Measurements from ENCODE around the gene TACC2.
A peak's percentile ranks its signal among the peaks of the same experiment; 100 is the strongest.
"Not testable (repeated sequence)": the region's sequence is repeated elsewhere in the genome, so short reads cannot be mapped to it uniquely, and the experiment has no call there.

The TACC2 gene, protein sequence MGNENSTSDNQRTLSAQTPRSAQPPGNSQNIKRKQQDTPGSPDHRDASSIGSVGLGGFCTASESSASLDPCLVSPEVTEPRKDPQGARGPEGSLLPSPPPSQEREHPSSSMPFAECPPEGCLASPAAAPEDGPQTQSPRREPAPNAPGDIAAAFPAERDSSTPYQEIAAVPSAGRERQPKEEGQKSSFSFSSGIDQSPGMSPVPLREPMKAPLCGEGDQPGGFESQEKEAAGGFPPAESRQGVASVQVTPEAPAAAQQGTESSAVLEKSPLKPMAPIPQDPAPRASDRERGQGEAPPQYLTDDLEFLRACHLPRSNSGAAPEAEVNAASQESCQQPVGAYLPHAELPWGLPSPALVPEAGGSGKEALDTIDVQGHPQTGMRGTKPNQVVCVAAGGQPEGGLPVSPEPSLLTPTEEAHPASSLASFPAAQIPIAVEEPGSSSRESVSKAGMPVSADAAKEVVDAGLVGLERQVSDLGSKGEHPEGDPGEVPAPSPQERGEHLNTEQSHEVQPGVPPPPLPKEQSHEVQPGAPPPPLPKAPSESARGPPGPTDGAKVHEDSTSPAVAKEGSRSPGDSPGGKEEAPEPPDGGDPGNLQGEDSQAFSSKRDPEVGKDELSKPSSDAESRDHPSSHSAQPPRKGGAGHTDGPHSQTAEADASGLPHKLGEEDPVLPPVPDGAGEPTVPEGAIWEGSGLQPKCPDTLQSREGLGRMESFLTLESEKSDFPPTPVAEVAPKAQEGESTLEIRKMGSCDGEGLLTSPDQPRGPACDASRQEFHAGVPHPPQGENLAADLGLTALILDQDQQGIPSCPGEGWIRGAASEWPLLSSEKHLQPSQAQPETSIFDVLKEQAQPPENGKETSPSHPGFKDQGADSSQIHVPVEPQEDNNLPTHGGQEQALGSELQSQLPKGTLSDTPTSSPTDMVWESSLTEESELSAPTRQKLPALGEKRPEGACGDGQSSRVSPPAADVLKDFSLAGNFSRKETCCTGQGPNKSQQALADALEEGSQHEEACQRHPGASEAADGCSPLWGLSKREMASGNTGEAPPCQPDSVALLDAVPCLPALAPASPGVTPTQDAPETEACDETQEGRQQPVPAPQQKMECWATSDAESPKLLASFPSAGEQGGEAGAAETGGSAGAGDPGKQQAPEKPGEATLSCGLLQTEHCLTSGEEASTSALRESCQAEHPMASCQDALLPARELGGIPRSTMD (N-terminal part only)

DNA sequence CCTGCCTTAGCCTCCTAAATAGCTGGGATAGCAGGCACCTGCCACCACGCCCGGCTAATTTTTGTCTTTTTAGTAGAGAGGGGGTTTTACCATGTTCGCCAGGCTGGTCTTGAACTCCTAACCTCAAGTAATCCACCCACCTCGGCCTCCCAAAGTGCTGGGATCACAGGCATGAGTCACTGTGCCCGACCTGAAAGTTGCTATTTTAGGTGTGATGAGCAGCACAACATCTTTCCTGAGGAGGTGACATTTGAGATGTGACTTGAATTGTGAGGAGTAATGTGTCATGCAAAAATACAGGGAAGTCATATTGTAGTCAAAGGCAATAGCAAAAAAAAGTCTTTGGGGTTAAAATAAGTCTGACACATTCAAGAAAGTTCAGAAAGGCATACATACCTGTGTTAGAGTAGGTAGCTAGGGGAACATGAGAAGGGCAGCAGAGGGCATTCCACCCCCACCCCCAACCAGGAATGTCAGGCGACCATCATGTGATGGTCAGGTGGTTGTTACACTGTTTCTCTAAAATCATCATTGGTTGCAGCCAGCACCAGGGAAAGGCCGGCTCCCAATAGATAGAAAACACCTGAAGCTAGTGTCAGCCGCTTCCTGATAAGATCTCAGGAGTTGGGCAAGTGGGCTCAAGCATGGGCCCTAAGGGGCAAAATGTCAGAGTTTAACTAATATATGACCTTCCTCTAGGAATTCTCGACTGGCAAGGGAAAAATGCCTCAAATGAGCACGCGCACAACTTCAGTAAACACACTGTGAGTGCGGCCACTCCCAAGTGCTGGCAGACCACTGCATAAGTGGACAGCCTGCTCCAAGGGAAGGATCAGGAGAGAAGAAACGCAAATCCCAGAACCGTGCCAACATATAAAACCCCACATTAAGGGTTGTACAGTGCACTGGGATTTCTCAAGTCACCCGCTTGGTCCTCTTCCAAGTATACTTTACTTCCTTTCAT is at the start of gene TACC2:
TACC2 (plus strand) TSS at position 803 of the 964 bp plus-strand sequence. CDS start 32,819 bp downstream, outside the sequence.
- no peak for DNase-seq (ENCODE audit: low read depth in 2 of 2)

DNA sequence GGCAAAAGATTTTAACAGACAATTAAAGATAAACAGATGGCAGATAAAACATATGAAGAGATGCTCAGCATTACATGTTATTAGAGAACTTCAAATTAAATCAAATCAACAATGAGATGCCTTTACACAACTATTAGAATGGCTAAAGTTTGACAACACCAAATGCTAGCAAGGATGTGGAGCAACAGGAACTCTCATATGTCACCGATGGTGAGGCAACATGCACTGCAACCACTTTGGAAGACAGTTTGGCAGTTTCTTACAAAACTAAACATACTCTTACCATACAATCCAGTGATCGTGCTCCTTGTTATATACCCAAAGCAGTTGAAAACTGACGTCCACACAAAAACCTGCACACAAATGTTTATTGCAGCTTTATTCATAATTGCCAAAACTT is 47.4 kb upstream of the TACC2 start:
- DNase-seq (ENCODE audit: low read depth in 2 of 2): no peak

GRCh38 chr10:121942749-121943416 is 46.1 kb upstream of the TACC2 start:
- no peak for DNase-seq (ENCODE audit: low read depth in 2 of 2)

GRCh38 chr10:121947343-121948330 is 41.3 kb upstream of the TACC2 start:
- DNase-seq (ENCODE audit: low read depth in 2 of 2): no peak

DNA sequence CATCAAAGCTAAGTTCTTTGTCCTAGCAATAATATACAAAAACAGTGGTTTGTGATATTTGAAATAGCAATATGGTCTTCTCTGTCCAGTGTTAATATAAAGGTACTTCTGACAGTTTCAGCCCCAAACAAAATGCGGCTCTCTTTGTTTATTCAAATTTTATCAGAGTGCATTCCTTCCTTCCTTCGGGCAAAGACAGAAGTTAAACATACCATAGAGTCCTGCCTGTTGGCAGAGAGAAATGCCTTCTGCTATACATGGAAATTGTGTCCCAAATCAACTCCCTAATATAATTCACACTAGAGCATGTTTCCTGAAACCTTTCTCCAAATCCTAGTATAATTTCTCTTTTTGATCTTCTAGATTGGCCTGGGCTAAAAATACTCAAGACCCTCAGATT is 39.9 kb upstream of the TACC2 start:
- DNase-seq (ENCODE audit: low read depth in 2 of 2): no peak

- no peak for DNase-seq (ENCODE audit: low read depth in 2 of 2)
These were observed 39.5 kb upstream of the TACC2 start for GRCh38 chr10:121949451-121949850.

DNA sequence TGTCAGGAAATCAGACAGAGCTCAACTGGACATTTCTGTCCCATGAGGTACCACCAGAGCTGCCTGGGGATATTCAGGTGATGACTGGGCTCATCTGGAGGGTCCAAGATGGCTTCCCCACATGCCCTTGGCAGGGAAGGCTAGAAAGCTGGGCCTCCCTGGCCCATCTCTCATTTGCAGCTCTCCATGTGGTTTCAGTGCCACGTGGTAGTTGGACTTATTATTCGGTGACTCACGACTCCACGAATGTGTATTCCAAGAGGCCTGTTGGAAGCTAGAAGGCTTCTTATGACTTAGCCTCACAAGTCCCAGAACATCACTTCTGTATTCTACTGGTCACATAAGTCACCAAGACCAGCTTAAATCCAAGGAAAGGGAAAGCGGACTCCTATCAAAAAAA is 36.7 kb upstream of the TACC2 start:
- no peak for DNase-seq (ENCODE audit: low read depth in 2 of 2)

GRCh38 chr10:121956111-121957061 is 32.6 kb upstream of the TACC2 start:
- no peak for DNase-seq (ENCODE audit: low read depth in 2 of 2)

DNA sequence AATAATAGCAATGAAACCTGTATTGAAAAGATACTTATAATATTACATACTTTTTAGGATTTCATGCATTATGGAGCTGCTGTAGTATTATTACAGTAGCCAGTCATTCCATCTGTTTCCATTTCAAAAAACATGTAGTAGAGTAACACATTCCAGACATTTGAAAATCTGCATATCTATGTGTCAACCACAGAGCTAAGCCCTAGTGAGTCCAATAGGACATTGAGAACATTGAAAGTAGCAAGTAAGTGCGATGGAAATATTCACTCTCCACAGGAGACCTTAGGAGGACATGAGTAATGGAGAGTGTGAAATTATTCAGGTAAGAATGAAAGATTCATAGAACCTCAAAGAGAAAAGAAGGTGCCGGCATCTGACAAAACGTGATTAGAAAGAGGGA is 29.3 kb upstream of the TACC2 start:
- DNase-seq (ENCODE audit: low read depth in 2 of 2): no peak

GRCh38 chr10:121961456-121961855 is 27.5 kb upstream of the TACC2 start:
- DNase-seq (ENCODE audit: low read depth in 2 of 2): no peak

- no peak for DNase-seq (ENCODE audit: low read depth in 2 of 2)
These were observed 23.0 kb upstream of the TACC2 start for GRCh38 chr10:121965996-121966395.

- DNase-seq (ENCODE audit: low read depth in 2 of 2): not testable (repeated sequence)
These were observed 19.9 kb upstream of the TACC2 start for GRCh38 chr10:121969086-121969485.

DNA sequence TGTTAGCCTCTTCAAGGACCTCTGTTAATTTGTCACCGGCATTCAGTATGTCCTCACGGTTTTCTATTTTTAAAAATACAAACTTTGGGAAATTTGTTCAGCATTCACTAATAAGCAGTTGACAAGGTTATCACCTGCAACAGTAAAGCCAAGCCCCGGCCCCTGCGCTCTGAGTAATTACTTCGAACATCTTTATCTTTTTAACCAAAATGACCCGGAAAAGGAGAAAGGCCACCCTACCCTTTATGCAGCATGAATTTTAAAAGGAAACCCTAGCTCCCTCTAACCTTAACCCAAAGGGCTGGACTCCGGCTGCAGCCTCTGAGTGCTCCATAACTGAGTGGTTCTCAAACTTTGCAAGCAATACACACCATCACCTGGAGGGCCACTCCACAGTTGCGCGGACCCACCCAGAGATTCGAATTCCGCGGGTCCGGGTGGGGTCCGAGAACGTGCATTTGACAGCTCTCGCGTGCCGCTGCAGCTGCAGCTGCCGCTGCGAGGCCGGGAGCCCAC is 14.9 kb upstream of the TACC2 start:
- DNase-seq (ENCODE audit: low read depth in 2 of 2): no peak

DNA sequence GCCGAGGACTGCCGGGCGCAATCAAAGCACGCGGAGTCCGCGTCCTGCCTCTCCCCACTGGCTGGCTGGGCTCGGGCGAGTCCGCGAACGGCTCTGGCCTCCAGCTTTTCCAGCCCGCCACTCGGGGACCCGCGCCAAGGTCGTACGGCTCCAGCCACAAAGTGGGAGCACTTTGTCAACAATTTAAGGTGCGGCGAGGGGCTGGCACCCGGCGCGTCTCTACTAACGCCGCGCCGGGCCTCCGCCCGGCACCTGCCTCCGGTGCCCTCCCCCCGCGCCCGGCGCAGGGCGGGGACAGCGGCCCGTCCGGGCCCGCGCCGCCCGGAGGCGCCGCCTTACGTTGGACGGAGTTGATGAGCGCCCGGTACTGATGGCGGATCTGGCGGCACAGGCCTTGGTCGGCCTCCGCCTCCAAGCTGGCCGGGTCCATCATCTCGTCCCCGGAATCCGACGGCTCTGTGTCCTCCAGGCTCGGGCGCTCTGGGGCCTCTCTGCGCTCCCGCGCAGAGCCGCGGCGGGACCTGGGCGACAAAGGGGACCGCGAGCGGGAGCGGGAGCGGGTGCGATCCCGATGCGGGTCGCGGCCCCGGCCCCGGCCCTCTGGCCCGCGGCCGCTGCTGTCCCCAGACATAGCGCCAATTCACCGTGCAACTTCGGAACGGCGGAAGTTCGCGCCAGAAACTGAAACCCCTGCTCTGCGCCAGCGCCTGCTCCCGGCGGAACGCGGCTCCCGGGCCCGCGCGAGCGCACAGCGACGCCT is 14.2 kb upstream of the TACC2 start, which contains the start of gene NSMCE4A:
NSMCE4A (minus strand) TSS at position 683 of the 760 bp plus-strand sequence; CDS start at position 631, 52 bp downstream.
- DNase-seq (ENCODE audit: low read depth in 2 of 2): peak; percentile 63 to 68

- DNase-seq (ENCODE audit: low read depth in 2 of 2): no peak
These were observed 13.5 kb upstream of the TACC2 start for GRCh38 chr10:121975295-121976086.

DNA sequence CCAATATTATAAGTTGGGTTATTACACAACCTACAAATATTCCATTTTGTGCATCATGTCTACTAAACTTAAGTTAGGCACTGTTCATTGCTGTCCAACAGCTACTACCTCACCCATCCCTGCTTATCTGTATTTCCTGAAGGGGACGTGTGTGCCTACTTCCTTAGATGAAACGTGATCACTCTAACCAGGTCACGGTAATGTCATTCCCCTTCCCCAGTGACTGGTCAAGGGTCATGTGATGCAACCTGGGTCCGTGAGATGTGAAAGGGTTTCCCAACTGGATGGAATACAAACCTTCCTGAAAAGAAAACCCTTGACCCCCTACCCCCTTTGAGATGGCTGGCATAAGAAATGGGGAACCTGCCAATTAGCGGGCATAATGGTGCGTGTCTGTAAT is 12.4 kb upstream of the TACC2 start:
- DNase-seq (ENCODE audit: low read depth in 2 of 2): no peak

Measured in stimulated activated CD8-positive, alpha-beta memory T cell treated with anti-CD3 and anti-CD28 coated beads, Interleukin-2, amount 100 ng/mL, for 48 hours (primary cell).